ENCODE results near the gene FAM13A.

GRCh38 chr4:88998001-88998400 lies 59.0 kb downstream of the FAM13A start:
- TF ChIP-seq CTCF (IDR thresholded peaks at IDR 0.05) (no peak), POLR2A (IDR thresholded peaks at IDR 0.05) (no peak)

All from prostate gland (tissue), 2 donors.